Type B pancreatic cell (in vitro differentiated cells): ENCODE results near the gene TPP2. TPM values are rescaled to one million over a fixed set of nuclear protein-coding genes. Genes with fewer than 3 reads are reported as not detected.

Experiments
- DNase-seq: peaks from one replicate; pipeline ENCODE4 v3.0.0; 2021; ENCODE audit warnings: mixed read lengths; ENCODE audit not compliant: unreplicated experiment; ENCODE audit errors: extremely low spot score
- H3K27ac Mint-ChIP-seq: 2 replicates; pipeline ENCODE4 v1.8.0; 2021; ENCODE audit warnings: mild to moderate bottlenecking, mixed read lengths
- H3K27me3 Mint-ChIP-seq: 2 replicates; pipeline ENCODE4 v1.8.0; 2021; ENCODE audit warnings: mixed read lengths
- H3K36me3 Mint-ChIP-seq: 2 replicates; pipeline ENCODE4 v1.8.0; 2021; ENCODE audit warnings: mixed read lengths
- H3K4me1 Mint-ChIP-seq: one replicate; pipeline ENCODE4 v1.8.0; 2021; ENCODE audit warnings: mixed read lengths; ENCODE audit not compliant: unreplicated experiment
- H3K4me3 Mint-ChIP-seq: 2 replicates; pipeline ENCODE4 v1.8.0; 2021; ENCODE audit warnings: mild to moderate bottlenecking, mixed read lengths
- H3K9me3 Mint-ChIP-seq: 2 replicates; pipeline ENCODE4 v1.8.0; 2021; ENCODE audit warnings: mixed read lengths
- total RNA-seq: library from RNA; stranded (reverse); gene quantifications from 2 replicates; pipeline ENCODE4 v1.2.1, GENCODE V29; 2021; ENCODE audit warnings: low replicate concordance
- TF ChIP-seq, protein P1 (sequence below): fragments of 200-600 bp; sonication (generic); conservative IDR thresholded peaks from 2 replicates; pipeline ENCODE4 v1.5.0; 2021; ENCODE audit warnings: antibody characterized with exemption, mild to moderate bottlenecking

TPP2 gene
- total RNA-seq, 1 donor from 2014 or later, result 54.4 TPM

DNA sequence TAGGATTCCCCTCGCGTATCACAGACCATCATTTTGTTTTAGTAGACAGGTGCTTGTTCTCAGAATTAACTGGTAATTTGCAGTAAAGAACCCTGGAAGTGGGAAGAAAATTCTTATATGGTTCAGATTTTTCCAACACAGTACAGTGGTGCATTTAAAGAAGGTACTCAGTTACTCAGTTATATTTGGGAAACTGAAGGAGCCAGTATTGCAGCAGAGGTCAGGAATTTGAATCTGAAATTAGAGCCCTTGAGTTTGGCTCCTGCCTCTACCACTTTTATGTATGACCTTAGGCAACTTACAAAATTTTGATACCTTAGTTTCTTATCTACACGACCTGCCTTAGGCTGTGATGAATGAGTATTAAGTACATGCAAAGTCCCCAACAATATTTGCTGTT, 78.3 kb downstream of the TPP2 start:
- Mint-ChIP-seq H3K9me3 (peaks cover 10% of the 10 kb centered on the region), H3K27ac (no peak overlapping the region), H3K36me3 (peaks cover 36% of the 10 kb centered on the region), H3K4me1 (no peaks in the 10 kb centered on the region), H3K4me3 (no peak overlapping the region), H3K27me3 (no peaks in the 10 kb centered on the region)
- TF ChIP-seq, protein P1, sequence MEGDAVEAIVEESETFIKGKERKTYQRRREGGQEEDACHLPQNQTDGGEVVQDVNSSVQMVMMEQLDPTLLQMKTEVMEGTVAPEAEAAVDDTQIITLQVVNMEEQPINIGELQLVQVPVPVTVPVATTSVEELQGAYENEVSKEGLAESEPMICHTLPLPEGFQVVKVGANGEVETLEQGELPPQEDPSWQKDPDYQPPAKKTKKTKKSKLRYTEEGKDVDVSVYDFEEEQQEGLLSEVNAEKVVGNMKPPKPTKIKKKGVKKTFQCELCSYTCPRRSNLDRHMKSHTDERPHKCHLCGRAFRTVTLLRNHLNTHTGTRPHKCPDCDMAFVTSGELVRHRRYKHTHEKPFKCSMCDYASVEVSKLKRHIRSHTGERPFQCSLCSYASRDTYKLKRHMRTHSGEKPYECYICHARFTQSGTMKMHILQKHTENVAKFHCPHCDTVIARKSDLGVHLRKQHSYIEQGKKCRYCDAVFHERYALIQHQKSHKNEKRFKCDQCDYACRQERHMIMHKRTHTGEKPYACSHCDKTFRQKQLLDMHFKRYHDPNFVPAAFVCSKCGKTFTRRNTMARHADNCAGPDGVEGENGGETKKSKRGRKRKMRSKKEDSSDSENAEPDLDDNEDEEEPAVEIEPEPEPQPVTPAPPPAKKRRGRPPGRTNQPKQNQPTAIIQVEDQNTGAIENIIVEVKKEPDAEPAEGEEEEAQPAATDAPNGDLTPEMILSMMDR, result no peak
- no peak for DNase-seq

DNA sequence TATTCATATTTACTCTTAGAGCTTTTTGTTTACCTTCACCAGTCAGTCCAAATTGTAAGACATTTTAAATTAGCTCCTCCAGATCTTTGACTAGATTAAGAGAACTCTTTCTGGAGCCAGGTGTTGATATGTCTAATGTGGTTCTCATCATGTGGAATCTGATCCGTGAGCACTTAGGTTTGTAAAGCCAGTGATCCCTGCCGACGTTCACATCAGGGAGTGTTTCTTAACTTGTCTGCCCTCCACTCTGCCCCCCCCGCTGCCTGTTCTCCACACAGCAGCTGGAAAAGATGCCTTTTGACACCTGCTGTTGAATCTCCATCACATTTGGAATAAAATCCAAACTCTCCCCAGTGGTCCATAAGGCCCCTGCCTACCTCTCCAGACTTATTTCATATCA, 80.3 kb downstream of the TPP2 start:
- H3K36me3 Mint-ChIP-seq, result peaks cover 24% of the 10 kb centered on the region

DNA sequence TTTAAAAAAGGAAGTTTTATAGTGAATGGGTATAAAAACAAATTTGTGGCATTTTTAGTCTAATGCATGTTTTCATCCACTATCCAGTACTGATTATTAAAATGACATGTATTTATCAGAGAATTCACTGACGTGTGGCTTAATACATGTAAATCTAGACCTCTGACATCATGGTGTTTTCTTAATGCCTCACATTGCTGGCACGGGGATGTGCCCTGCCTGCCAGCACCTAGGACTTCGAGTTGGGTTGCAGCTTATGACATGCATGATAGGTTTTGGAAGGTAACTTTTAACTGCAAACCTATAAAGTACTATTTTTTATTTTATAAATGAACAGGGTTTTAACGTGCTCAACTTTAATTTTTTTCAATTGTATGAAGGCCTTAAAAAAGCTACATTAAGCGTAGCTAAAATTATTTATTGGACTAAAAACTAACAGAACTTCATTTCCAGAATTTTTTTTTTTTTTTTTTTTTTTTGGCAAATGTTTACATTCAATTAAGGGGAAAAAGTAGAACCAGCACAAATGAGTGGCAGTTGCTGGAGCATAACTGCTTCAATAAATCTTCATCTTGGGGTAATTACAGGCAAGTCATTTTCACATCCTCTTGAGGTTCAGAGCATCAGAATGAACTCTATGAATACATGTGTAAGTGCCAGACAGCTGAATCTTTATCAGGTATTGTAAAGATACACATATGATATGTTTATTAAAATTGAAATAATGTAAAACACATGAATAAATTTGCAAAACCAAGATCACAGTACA, 81.7 kb downstream of the TPP2 start:
- no peaks in the 10 kb centered on the region for H3K9me3 Mint-ChIP-seq
- H3K4me3 Mint-ChIP-seq, result no peak overlapping the region
- H3K27me3 Mint-ChIP-seq, result no peaks in the 10 kb centered on the region
- TF ChIP-seq, protein P1, result no peak
- no peak overlapping the region for H3K27ac Mint-ChIP-seq
- no peaks in the 10 kb centered on the region for H3K4me1 Mint-ChIP-seq
- peaks cover 16% of the 10 kb centered on the region for H3K36me3 Mint-ChIP-seq
- DNase-seq, result no peak

More for the DNA sequence above, 80.3 kb downstream of the TPP2 start:
- Mint-ChIP-seq H3K4me3 (no peak overlapping the region), H3K27ac (no peak overlapping the region), H3K27me3 (no peaks in the 10 kb centered on the region), H3K4me1 (no peaks in the 10 kb centered on the region), H3K9me3 (no peaks in the 10 kb centered on the region)
- DNase-seq, result no peak
- TF ChIP-seq, protein P1, result no peak

DNA sequence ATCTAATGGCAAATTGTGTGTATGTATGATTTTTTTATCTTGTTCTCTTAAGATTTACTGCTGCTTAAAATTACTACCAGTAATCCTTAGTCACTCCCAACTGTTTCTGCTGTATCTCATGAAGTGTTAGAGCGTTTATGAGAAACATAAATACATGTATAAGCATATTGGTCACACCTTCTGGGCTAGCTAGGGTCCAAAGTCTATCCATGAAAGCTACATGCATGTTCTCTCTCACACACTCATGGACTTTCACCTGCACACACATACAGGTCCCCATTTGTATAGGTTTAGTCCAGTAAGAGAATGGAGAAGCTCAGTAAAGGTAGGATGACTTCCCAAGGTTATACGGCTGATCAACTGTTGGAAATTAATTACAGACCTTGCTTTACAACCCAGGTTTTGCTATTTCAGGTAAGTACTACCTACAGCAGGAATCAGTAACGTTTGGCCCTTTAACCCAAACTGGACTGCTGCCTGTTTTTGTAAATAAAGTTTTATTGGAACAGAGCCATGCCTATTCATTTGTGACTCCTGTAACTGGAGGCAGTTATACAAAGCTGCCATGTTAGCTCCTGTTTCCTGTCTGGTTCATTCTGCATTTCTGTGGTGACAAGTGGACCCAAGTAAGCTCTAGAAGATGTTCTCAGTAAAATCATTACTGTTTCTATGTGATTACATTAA, 82.8 kb downstream of the TPP2 start:
- Mint-ChIP-seq H3K4me3 (no peak overlapping the region), H3K27ac (no peak overlapping the region), H3K36me3 (peaks cover 16% of the 10 kb centered on the region), H3K4me1 (no peaks in the 10 kb centered on the region), H3K27me3 (no peaks in the 10 kb centered on the region), H3K9me3 (no peaks in the 10 kb centered on the region)
- TF ChIP-seq, protein P1, result no peak
- DNase-seq, result no peak

DNA sequence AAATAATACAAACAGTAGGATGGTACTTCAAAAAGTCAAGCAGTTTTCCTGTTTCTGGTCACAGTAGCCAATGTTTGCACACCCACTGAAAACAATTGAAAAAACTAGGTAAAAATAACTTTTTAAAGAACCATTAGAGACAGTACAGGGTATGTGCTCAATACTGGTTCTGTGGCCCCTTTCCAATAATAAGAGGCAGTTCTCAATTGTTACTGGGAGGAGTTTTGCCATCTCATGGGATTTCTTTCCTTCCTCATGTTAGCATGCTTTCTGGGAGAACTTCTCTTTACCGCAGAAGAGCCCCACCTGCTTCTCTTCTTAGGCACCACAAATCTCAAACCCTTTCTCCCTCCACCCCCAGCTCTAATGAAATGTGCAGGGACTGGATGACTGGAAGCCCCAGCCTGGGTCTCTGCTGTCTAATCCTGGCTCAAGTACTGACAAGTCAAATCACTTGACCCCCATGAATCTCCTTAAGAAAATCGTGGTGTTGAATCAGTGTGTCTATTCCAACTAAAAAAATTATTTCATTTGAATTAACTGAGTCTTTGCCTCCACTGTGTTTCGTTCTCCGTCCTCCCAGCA, 83.4 kb downstream of the TPP2 start:
- TF ChIP-seq, protein P1, result no peak
- Mint-ChIP-seq H3K36me3 (peaks cover 16% of the 10 kb centered on the region), H3K27ac (no peak overlapping the region), H3K9me3 (no peaks in the 10 kb centered on the region), H3K27me3 (no peaks in the 10 kb centered on the region), H3K4me1 (no peaks in the 10 kb centered on the region), H3K4me3 (no peak overlapping the region)
- no peak for DNase-seq
